Hepatocyte (in vitro differentiated cells): ENCODE data around the gene MFSD11.

Experiments
- EZH2phosphoT487 ChIP-seq: fragments of 200-600 bp; sonication (generic); IDR thresholded peaks from one replicate; pipeline ENCODE4 v1.6.1; 2018; ENCODE audit warnings: antibody characterized with exemption, mild to moderate bottlenecking, low read depth, moderate library complexity; ENCODE audit not compliant: unreplicated experiment, severe bottlenecking
- TF ChIP-seq, protein P1 (sequence below): fragments of 200-600 bp; sonication (generic); IDR thresholded peaks from 2 replicates; pipeline ENCODE4 v1.5.1; 2016; ENCODE audit warnings: antibody characterized with exemption, mild to moderate bottlenecking; ENCODE audit not compliant: poor library complexity

GRCh38 chr17:76820561-76820960 lies 82.6 kb downstream of the MFSD11 start:
- TF ChIP-seq, protein P1, sequence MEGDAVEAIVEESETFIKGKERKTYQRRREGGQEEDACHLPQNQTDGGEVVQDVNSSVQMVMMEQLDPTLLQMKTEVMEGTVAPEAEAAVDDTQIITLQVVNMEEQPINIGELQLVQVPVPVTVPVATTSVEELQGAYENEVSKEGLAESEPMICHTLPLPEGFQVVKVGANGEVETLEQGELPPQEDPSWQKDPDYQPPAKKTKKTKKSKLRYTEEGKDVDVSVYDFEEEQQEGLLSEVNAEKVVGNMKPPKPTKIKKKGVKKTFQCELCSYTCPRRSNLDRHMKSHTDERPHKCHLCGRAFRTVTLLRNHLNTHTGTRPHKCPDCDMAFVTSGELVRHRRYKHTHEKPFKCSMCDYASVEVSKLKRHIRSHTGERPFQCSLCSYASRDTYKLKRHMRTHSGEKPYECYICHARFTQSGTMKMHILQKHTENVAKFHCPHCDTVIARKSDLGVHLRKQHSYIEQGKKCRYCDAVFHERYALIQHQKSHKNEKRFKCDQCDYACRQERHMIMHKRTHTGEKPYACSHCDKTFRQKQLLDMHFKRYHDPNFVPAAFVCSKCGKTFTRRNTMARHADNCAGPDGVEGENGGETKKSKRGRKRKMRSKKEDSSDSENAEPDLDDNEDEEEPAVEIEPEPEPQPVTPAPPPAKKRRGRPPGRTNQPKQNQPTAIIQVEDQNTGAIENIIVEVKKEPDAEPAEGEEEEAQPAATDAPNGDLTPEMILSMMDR = no peak
- TF ChIP-seq EZH2phosphoT487 = no peak
